NCI-H128 (cell line): ENCODE measurements around the gene MARF1.
"Not testable (repeated sequence)": the region's sequence is repeated elsewhere in the genome, so short reads cannot be mapped to it uniquely, and the experiment has no call there.

Source experiments
- DNase-seq: peaks from one replicate; lab custom pipeline; 2025; ENCODE audit not compliant: unreplicated experiment; lab: John Stamatoyannopoulos, UW

Gene MARF1

GRCh38 chr16:15643048-15643945, at the start of gene MARF1:
TSS of gene MARF1 (minus strand) at chr16:15643154. CDS start at chr16:15639233, 3,921 bp downstream.
- DNase-seq: peak; percentile 72

- DNase-seq: not testable (repeated sequence)
Measured at GRCh38 chr16:15692508-15692907, 49.6 kb upstream of the MARF1 start.

- no peak for DNase-seq
Measured at GRCh38 chr16:15691046-15691445, 48.1 kb upstream of the MARF1 start.

- DNase-seq: no peak
Measured at GRCh38 chr16:15690296-15690695, 47.3 kb upstream of the MARF1 start.

- DNase-seq: no peak
Measured at GRCh38 chr16:15689290-15689689, 46.3 kb upstream of the MARF1 start.

GRCh38 chr16:15686287-15686686, 43.3 kb upstream of the MARF1 start:
- no peak for DNase-seq

- no peak for DNase-seq
Measured at GRCh38 chr16:15682105-15682570, 39.2 kb upstream of the MARF1 start.

GRCh38 chr16:15677447-15677846, 34.5 kb upstream of the MARF1 start:
- no peak for DNase-seq

GRCh38 chr16:15676506-15676905, 33.6 kb upstream of the MARF1 start:
- no peak for DNase-seq

- DNase-seq: no peak
Measured at GRCh38 chr16:15674571-15674970, 31.6 kb upstream of the MARF1 start.

- no peak for DNase-seq
Measured at GRCh38 chr16:15672514-15673167, 29.7 kb upstream of the MARF1 start.

GRCh38 chr16:15672127-15672513, 29.2 kb upstream of the MARF1 start:
- DNase-seq: not testable (repeated sequence)

- no peak for DNase-seq
Measured at GRCh38 chr16:15671530-15672117, 28.7 kb upstream of the MARF1 start.

GRCh38 chr16:15667091-15667742, 24.3 kb upstream of the MARF1 start:
- no peak for DNase-seq

- no peak for DNase-seq
Measured at GRCh38 chr16:15665107-15665506, 22.2 kb upstream of the MARF1 start.

- DNase-seq: no peak
Measured at GRCh38 chr16:15660203-15660601, 17.2 kb upstream of the MARF1 start.

GRCh38 chr16:15658556-15658955, 15.6 kb upstream of the MARF1 start:
- DNase-seq: no peak

- DNase-seq: no peak
Measured at GRCh38 chr16:15658149-15658548, 15.2 kb upstream of the MARF1 start.

GRCh38 chr16:15655561-15655960, 12.6 kb upstream of the MARF1 start:
- DNase-seq: not testable (repeated sequence)

GRCh38 chr16:15654591-15654990, 11.6 kb upstream of the MARF1 start:
- DNase-seq: no peak

GRCh38 chr16:15653227-15653626, 10.3 kb upstream of the MARF1 start:
- DNase-seq: no peak
